Stimulated activated CD8-positive, alpha-beta memory T cell treated with anti-CD3 and anti-CD28 coated beads, Interleukin-4, amount 100 ng/mL, for 48 hours (primary cell): ENCODE results near the gene TTN.

Experiments used
- DNase-seq: peaks from one replicate; pipeline ENCODE4 v3.0.0-alpha.2; 2020

The TTN gene

DNA sequence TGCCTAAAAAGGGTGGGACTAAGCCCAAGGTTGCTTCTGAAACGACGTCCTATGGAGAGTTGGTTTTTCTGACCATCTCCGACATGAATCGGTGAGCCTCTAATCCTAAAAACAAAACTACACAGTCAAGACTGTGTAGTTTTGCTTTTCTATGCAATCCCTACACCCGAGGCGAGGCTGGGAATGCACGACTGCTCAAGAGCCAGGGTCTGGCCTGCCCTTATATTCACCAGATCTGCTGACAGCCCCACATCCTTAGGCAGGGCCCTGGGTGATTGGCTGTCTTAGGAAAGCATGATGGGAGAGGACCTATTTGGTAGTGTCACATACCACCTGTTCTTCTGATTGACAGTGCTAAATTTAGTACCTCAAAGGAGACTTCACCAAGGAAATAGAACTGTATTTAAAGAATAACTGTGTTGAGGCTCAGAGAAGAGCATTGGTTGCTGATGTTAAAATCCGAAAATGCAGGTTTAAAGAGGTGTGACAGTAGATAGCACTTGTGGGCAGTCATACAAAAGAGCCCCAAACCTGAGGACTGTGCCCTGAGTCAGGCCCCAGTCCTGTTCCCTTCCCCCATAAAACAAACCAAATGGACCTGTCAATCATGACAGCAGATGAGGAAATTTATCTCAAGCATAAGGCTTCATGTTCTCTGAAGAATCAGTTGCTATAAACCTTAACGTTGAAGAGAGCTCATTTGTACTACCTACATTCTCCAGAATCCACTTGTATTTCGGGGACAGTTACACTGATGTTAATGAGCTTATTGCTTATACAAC, at the start of gene TTN:
TSS of gene TTN (minus strand) at position 197 of the 782 bp plus-strand sequence. CDS start 2,781 bp downstream, outside the sequence.
- no peak for DNase-seq

- no peak for DNase-seq
These were observed 47.9 kb upstream of the TTN start for GRCh38 chr2:178855151-178855550.

DNA sequence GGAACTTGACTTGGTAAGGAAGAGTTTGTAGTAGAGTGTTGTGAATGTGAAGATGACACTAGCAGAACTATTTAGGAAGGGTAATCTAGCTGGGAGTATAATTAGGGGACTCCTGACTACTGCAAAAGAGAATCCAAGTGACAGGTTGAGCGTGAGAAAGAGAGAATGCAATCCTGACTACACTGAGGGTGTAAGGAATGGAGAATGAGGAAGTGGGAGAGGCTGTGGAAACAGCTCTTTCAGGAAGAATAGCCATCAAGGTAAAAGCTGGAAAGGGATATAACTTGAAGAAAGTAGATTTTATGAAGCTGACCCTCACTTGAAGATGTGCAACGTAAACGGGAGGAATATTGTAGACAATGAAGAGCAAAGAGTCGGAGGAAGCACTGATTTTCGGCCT, 41.1 kb upstream of the TTN start:
- DNase-seq = no peak

GRCh38 chr2:178846458-178846802, 39.2 kb upstream of the TTN start:
- no peak for DNase-seq

- DNase-seq = no peak
These were observed 38.6 kb upstream of the TTN start for GRCh38 chr2:178845566-178846457.

DNA sequence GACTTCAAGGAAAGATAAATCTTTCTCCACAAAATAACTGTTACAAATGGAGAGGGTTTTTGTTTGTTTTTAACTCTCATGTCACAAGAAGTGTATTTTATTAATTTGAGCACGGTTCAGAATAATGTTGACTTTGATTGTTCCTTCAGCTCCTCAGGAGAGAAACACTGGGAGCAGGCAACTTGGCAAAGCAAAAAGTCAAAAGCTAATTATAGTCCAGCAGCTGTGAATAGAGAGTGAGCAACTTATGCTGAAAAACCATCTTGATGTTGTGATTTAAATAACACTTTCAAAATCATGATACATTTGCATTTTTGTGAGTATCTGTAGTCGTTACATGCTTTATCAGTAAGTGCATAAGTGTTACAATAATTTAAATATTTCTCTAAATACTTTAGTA, 37.5 kb upstream of the TTN start:
- DNase-seq = no peak

GRCh38 chr2:178844269-178844668, 37.0 kb upstream of the TTN start:
- DNase-seq = no peak

DNA sequence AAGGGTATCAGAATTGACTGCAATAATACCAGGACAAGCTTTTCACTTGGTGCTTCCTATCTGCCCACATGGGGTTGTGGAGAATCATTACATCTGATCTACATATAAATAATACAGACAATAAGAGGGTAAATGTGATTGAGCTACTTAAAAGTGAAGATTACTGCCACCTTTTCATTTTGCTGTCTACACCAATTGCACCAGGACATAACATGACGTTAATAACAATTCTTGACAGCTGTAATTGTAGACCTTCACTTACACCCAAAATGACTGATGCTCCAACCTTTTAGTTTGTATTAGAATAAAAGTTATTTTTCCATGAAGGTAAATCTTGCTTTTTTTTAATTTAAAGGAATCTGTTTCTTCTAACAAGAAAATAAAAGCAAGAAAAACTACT, 36.5 kb upstream of the TTN start:
- no peak for DNase-seq

DNA sequence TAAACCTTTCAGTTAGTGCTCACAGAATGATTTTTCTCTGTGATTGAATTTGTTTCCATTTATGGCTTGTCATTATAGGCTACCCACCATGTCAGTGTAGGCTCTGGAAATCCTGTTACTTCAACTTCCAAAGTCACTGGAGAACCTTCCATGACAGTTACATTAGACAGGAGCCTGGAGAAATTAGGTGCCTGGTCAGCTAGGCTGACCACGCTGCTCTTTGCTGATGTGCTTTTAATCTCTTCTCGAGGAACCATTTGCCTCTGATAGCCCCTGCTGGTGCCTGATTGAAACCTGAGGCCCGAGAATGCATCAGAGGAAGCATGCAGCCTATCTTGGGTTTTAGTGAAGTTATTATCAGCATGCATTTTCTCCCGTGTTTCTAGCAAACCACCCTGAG, 29.6 kb upstream of the TTN start:
- no peak for DNase-seq

DNA sequence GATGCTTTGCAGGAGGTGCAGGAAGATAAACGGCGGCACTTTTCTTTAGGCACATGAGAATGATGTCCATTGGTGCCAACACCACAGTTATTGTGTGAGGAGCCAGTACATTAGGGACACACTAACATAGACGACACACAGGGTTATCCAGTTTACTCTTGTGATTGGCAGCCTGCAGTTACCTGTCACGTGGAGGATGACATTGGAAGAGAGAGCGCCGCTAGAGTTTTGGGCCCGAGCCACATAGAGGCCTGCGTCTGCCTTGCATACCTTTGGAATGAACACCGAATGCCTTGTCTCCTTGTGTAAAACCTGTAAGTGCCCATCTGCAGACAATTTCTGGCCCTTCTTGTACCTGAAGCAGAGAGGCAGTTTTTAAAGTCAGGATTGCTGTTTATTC, 26.9 kb upstream of the TTN start:
- DNase-seq = no peak

DNA sequence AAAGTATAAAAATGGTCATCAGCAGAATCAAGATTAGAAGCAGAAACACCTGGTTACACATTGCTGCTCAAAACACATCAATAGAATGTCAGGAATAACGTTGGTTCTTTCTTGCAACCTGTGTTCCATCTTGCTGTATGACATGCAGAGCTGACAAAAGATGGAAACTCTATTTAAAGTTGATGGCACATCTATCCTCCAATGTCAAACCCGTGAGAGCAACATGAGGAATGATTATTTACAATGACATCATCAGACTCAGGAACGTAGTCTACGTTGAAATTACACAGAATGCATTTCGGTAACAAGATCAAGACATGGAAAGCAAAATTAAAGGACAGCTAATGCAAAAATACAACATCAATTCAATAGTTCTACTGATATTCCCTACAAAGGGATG, 26.2 kb upstream of the TTN start:
- no peak for DNase-seq

DNA sequence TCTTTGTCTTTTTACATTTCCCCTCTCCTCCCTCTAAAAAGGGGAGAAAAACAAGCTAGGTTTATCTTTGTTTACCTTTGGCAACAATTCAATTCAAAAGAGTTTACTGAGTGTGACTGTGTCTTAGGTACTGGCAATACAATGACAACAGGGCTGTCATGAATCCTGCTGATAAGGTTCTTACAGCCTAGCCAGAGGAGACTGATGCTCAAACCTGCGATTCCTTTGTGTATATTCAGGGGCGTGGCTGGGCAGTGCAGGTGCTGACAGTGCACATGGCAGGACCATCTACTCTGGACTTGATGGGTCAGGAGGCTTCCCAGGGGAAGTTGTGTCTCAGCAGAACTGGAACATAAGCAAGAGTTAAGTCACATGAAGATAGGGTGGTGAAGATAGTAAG, 23.2 kb upstream of the TTN start:
- no peak for DNase-seq

GRCh38 chr2:178829981-178830380, 22.8 kb upstream of the TTN start:
- no peak for DNase-seq

DNA sequence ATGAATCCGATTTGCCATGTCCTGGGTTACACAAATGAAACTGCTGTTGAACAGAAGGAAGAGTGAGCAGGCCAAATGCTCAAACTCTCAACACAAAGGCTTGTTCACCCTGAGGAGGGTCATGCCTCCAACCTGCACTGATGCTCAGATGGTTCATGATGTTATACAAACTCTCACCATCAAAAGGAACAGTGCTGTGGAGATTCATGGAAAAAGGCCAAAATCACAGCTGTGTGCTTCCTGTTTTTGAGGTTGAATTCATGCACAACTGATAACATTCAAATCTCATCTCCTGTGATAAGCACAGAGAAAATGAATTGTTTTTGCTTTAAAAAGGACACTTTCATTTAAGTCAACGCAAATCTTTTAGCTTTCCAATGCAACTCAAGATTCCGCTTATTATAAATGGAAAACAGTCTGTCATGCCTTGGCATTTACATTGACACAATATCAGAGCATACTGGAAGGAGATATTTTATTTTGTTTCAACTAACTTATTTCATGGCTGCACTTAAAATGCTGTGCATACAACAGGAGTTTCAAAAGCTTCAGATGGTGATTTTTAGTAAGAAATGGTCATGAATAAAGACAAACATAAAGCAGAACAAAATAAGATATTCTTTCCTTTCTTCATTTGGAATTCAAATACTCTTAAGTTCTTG, 22.2 kb upstream of the TTN start:
- DNase-seq = no peak

- no peak for DNase-seq
These were observed 21.3 kb upstream of the TTN start for GRCh38 chr2:178828486-178828881.

DNA sequence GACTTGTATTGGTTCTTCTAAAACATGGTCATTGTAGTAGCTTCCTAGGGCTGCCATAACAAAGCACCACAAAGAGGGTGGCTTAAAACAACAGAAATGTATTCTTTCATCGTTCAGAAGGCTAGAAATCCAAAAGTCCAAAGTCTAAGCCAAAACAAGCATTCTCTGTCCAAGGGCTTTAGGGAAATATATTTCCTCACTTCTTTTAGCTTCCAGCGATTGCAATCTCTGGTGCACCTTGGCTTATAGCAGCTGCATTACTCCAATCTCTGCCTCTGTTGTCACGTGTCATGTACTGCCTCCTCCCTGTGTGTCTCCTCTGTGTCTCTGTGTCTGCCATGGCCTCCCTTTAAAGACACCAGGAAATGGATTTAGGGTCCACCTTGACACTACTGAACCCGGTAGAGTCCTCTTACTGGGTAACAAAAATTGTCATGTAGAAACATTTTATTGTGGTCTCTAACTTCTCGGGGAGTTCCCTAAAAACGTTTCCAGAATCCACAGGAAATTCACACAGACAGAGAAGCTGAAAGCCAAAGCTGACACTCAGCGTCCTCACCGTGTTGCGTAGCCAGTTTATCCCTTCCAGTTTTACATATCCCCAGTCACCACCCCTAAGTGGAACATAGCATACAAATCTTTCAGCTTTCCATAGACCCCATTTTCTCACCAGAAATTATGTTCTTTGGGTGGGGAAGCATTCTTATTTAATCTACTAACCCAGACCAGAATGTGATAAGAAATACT, 20.7 kb upstream of the TTN start:
- no peak for DNase-seq

DNA sequence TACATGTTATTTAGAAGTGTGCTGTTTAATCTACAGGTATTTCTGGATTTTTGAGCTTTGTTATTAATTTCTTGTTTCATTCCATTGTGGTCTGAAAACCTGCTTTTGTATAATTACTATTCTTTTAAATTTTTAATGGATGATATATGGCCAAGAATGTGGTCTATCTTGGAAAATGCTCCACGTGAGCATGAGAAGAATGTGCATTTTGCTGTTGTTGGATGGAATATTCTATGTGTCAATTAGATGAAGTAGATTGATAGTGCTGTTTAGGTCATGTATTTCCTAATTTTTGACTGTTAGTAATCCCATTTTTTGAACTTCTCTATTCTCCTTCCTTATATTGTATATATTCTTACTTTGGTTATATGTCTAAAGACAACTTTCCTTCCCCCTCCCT, 19.9 kb upstream of the TTN start:
- no peak for DNase-seq

GRCh38 chr2:178825183-178825582, 18.0 kb upstream of the TTN start:
- no peak for DNase-seq

DNA sequence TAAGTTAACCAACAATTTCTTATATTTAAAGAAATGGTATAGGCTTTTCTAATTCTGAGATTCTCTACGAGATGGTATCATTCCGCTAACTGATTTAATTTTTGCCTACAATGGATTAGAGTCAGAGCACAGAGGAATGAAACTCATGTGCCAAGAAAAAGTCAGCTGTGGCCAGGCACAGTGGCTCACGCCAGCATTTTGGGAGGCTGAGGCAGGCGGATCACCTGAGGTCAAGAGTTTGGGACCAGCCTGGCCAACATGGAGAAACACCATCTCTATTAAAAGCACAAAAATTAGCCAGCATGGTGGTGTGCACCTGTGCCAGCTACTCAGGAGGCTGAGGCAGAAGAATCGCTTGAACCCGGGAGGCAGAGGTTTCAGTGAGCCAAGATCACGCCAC, 17.0 kb upstream of the TTN start:
- DNase-seq = no peak

- no peak for DNase-seq
These were observed 12.8 kb upstream of the TTN start for GRCh38 chr2:178819992-178820391.

DNA sequence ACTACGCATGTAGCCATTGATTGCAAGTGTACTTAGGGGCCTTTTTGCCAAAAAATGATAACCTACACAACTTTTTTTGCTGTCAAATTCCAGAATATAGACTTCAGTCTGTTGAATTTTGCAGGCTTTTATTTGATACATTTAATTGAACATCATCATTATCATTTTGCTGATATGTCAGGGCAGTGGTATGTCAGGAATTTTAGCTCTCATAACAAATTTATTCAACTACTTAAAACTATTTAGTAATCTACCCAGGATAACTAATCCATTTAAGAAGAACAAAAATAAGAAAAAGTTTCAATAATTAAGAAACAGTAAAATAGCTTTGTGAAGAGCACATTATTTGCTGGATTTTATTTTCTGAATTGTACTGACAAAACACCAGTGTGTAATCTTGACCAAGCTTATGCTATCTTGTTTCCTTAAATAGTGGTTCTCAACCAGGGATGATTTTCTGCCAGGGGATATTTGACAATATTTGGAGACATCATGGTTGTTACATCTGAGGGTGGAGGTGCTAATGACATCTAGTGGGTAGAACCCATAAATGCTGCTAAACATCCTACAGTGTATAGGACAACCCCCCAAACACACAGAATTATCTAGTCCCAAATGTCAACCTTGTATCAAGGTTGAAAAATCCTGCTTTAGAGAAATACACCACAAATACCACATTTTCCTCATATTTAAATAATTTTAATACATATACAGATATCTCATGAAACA, 12.1 kb upstream of the TTN start:
- no peak for DNase-seq

DNA sequence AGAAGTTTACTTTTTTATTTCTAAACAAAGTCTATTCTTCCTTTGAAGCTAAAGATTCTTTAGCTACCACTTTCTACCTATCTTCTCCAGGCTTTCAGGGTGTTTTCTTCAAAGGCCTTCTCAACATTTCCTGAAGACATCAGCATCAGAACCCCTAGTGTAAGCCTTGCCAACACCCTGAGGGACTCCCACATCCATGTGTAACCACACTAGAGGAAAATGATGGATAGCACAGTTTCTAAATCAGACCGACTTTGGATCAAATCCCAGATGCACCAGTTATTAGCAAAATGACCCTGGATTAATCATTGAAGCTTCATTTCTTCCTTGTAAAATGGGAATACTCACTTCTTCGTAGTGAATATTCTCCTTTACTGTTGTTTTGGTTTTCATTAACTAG, 4.7 kb upstream of the TTN start:
- DNase-seq = no peak
